ENCODE results near the gene MAP3K6. TPM values are rescaled to one million over a fixed set of nuclear protein-coding genes. Genes with fewer than 3 reads are reported as not detected.

Gene MAP3K6
- polyA plus RNA-seq, 1 experiment = 7.6 TPM

DNA sequence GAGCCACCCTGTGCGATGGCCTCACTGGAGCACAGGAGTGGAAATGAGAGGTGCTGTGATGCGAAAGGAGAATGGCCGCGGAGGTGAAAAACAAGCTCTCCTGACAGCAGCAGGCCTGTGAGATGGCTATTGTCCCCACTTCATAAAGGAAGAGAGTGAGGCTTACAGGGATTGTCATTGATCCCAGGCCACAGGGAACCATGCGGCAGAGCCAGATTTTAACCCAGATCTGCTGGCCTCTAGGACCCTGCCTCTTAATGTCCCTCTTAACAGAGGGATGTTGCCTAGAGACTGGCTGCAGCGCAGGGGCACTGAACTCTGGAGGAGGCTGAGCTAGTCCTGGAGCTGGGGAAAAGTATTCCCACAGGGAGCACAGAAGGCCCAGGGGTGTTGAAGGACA lies 28.0 kb downstream of the MAP3K6 start:
- no peak overlapping the region for H3K27ac ChIP-seq (ENCODE audit: low read depth, low read length)
- ChIA-PET CTCF (interaction anchor here (0.6 to 1.1 kb wide), 2 partner anchors 8 to 37 kb away, joined by 3 to 4 read pairs; no protein-coding TSS in a partner anchor), POLR2A (no interaction called here)
- TF ChIP-seq, protein P1, sequence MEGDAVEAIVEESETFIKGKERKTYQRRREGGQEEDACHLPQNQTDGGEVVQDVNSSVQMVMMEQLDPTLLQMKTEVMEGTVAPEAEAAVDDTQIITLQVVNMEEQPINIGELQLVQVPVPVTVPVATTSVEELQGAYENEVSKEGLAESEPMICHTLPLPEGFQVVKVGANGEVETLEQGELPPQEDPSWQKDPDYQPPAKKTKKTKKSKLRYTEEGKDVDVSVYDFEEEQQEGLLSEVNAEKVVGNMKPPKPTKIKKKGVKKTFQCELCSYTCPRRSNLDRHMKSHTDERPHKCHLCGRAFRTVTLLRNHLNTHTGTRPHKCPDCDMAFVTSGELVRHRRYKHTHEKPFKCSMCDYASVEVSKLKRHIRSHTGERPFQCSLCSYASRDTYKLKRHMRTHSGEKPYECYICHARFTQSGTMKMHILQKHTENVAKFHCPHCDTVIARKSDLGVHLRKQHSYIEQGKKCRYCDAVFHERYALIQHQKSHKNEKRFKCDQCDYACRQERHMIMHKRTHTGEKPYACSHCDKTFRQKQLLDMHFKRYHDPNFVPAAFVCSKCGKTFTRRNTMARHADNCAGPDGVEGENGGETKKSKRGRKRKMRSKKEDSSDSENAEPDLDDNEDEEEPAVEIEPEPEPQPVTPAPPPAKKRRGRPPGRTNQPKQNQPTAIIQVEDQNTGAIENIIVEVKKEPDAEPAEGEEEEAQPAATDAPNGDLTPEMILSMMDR (IDR thresholded peaks at IDR 0.05; ENCODE audit: low read depth, low read length) = no peak
- H3K27me3 ChIP-seq (ENCODE audit: control insufficient read depth, insufficient read depth, low read length) = no peaks in the 10 kb centered on the region
- H3K4me3 ChIP-seq (ENCODE audit: low read depth, low read length) = no peak overlapping the region
- H3K9me3 ChIP-seq (ENCODE audit: control insufficient read depth, insufficient read depth, low read length) = no peaks in the 10 kb centered on the region; the same call in 1 of the 2 replicates
- no peak for DNase-seq (ENCODE audit: low read depth, low spot score)

DNA sequence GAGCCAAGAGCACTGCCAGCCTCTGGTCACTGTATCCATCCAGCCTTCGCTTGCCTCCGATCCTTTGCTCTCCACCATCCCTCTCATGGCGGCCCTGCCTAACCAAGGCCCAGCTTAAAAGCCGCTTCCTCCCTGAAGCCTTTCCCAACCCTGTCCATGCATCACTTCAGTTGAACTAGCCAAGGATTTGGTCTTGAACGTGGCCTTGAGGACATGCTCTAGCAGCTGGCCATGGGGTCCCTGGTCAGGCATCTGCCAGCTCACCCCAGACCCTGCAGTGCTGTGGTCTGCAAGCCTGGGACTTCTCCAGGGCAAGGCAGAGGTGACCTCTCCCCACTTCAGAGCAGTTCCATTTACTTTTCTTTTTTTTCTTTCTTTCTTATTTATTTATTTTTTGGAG lies 30.0 kb downstream of the MAP3K6 start:
- CTCF ChIA-PET = interaction anchor here (1.1 kb wide), 1 partner anchor 10 kb away, joined by 4 read pairs; no protein-coding TSS in a partner anchor
- TF ChIP-seq, protein P1 (IDR thresholded peaks at IDR 0.05; ENCODE audit: low read depth, low read length) = no peak
- H3K4me3 ChIP-seq (ENCODE audit: low read depth, low read length) = no peak overlapping the region
- POLR2A ChIA-PET = no interaction called here
- no peak for DNase-seq (ENCODE audit: low read depth, low spot score)
- H3K27ac ChIP-seq (ENCODE audit: low read depth, low read length) = no peak overlapping the region
- no peaks in the 10 kb centered on the region for H3K27me3 ChIP-seq (ENCODE audit: control insufficient read depth, insufficient read depth, low read length)
- no peaks in the 10 kb centered on the region for H3K9me3 ChIP-seq (ENCODE audit: control insufficient read depth, insufficient read depth, low read length)

GRCh38 chr1:27335506-27336422 lies 31.0 kb downstream of the MAP3K6 start:
- no peak for DNase-seq (ENCODE audit: low read depth, low spot score)
- TF ChIP-seq, protein P1 (IDR thresholded peaks at IDR 0.05; ENCODE audit: low read depth, low read length) = no peak
- Histone ChIP-seq H3K9me3 (ENCODE audit: control insufficient read depth, insufficient read depth, low read length) (no peaks in the 10 kb centered on the region), H3K4me3 (ENCODE audit: low read depth, low read length) (no peak overlapping the region), H3K27me3 (ENCODE audit: control insufficient read depth, insufficient read depth, low read length) (no peaks in the 10 kb centered on the region), H3K27ac (ENCODE audit: low read depth, low read length) (no peak overlapping the region)
- ChIA-PET POLR2A (no interaction called here), CTCF (interaction anchor here (1.1 kb wide), 1 partner anchor 9 kb away, joined by 4 read pairs; no protein-coding TSS in a partner anchor)

GRCh38 chr1:27333717-27334279 lies 33.0 kb downstream of the MAP3K6 start:
- no peak for DNase-seq (ENCODE audit: low read depth, low spot score)
- TF ChIP-seq, protein P1 (IDR thresholded peaks at IDR 0.05; ENCODE audit: low read depth, low read length) = no peak
- no peaks in the 10 kb centered on the region for H3K27me3 ChIP-seq (ENCODE audit: control insufficient read depth, insufficient read depth, low read length)
- ChIA-PET CTCF (interaction anchor here (0.5 to 3.6 kb wide), 11 partner anchors 10 to 329 kb away, joined by 3 to 23 read pairs (median 4); no protein-coding TSS in a partner anchor), POLR2A (no interaction called here)
- H3K4me3 ChIP-seq (ENCODE audit: low read depth, low read length) = no peak overlapping the region
- no peaks in the 10 kb centered on the region for H3K9me3 ChIP-seq (ENCODE audit: control insufficient read depth, insufficient read depth, low read length)
- H3K27ac ChIP-seq (ENCODE audit: low read depth, low read length) = no peak overlapping the region
